Upper lobe of left lung (tissue), 4 donors: Measurements from ENCODE around the gene NUP93.

Experiments
- POLR2A ChIP-seq, 4 donors: fragments of 450-650 bp; IDR thresholded peaks; one replicate each; pipeline ENCODE4 v1.5.1; 2016 to 2017; ENCODE audit warnings: antibody characterized with exemption in 4 of 4, mild to moderate bottlenecking in 2 of 4
- POLR2AphosphoS5 ChIP-seq, 2 donors: sonication (generic); formaldehyde crosslinking; IDR thresholded peaks; one replicate each; pipeline ENCODE4 v1.5.1; 2017; ENCODE audit warnings: antibody characterized with exemption in 2 of 2
- TF ChIP-seq, protein P1 (sequence below), 6 experiments: fragments of 450-650 bp in 4 of 6; fragments of 200-600 bp in 2 of 6; sonication (generic) in 2 of 6; IDR thresholded peaks; one replicate each; pipeline ENCODE4 v1.5.1; 2016 to 2019; ENCODE audit warnings: antibody characterized with exemption in 6 of 6

DNA sequence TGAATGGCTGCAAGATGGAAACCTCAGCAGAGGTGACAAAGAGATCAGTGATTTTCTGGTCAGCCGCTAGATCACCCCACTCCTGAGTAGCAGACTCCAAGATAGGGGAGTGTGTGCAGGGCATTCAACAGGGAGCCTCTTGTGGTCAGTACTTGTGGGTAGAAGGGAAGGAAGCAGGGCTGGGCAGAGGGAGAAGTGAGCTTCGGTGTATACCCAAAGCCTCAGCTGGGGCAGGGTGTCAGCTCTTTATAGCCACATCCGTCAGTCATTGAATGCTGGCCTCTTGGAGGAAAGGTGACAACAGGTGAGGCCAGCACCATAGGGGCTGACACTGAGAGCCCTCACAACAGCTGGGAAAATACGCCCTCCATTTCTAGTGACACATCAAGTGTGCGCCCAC lies 132.8 kb downstream of the NUP93 start:
- TF ChIP-seq, protein P1, sequence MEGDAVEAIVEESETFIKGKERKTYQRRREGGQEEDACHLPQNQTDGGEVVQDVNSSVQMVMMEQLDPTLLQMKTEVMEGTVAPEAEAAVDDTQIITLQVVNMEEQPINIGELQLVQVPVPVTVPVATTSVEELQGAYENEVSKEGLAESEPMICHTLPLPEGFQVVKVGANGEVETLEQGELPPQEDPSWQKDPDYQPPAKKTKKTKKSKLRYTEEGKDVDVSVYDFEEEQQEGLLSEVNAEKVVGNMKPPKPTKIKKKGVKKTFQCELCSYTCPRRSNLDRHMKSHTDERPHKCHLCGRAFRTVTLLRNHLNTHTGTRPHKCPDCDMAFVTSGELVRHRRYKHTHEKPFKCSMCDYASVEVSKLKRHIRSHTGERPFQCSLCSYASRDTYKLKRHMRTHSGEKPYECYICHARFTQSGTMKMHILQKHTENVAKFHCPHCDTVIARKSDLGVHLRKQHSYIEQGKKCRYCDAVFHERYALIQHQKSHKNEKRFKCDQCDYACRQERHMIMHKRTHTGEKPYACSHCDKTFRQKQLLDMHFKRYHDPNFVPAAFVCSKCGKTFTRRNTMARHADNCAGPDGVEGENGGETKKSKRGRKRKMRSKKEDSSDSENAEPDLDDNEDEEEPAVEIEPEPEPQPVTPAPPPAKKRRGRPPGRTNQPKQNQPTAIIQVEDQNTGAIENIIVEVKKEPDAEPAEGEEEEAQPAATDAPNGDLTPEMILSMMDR (IDR thresholded peaks at IDR 0.05): no peak
- TF ChIP-seq POLR2A (IDR thresholded peaks at IDR 0.05): no peak
- TF ChIP-seq POLR2AphosphoS5 (IDR thresholded peaks at IDR 0.05): no peak
